ENCODE measurements around the gene TMC2.

GRCh38 chr20:2603816-2604505 lies 67.6 kb downstream of the TMC2 start:
- TF ChIP-seq RCOR1 (IDR thresholded peaks at IDR 0.05; ENCODE audit: insufficient replicate concordance, low read length) (no peak), CTCF (conservative IDR thresholded peaks at IDR 0.05; ENCODE audit: low read depth, low read length) (no peak), FOS (IDR thresholded peaks at IDR 0.05; ENCODE audit: low read depth, low read length) (no peak), CEBPB (IDR thresholded peaks at IDR 0.05; ENCODE audit: low read depth, low read length) (no peak)
